ENCODE data around the gene F12.
"Not testable (repeated sequence)": the region's sequence is repeated elsewhere in the genome, so short reads cannot be mapped to it uniquely, and the experiment has no call there.

The F12 gene

GRCh38 chr5:177387405-177387804 lies 22.0 kb downstream of the F12 start:
- DNase-seq (ENCODE audit: low read depth) = no peak

GRCh38 chr5:177386542-177386941 lies 22.8 kb downstream of the F12 start:
- DNase-seq (ENCODE audit: low read depth) = no peak

- no peak for DNase-seq (ENCODE audit: low read depth)
These were observed 23.6 kb downstream of the F12 start for GRCh38 chr5:177385720-177386119.

- DNase-seq (ENCODE audit: low read depth) = no peak
These were observed 25.2 kb downstream of the F12 start, which contains the start of gene SLC34A1 for GRCh38 chr5:177384134-177384533. Gene SLC34A1, plus strand, starts transcription at chr5:177384434. Its CDS starts 1,308 bp downstream, at chr5:177385742.

GRCh38 chr5:177383181-177383580 lies 26.2 kb downstream of the F12 start:
- DNase-seq (ENCODE audit: low read depth) = no peak

GRCh38 chr5:177382423-177383029 lies 26.8 kb downstream of the F12 start:
- no peak for DNase-seq (ENCODE audit: low read depth)

- DNase-seq (ENCODE audit: low read depth) = no peak
These were observed 28.6 kb downstream of the F12 start for GRCh38 chr5:177380805-177381126.

- DNase-seq (ENCODE audit: low read depth) = no peak
These were observed 30.2 kb downstream of the F12 start for GRCh38 chr5:177378884-177379883.

GRCh38 chr5:177377851-177378776 lies 31.2 kb downstream of the F12 start:
- no peak for DNase-seq (ENCODE audit: low read depth)

- no peak for DNase-seq (ENCODE audit: low read depth)
These were observed 33.3 kb downstream of the F12 start for GRCh38 chr5:177376107-177376506.

GRCh38 chr5:177375516-177375915 lies 33.8 kb downstream of the F12 start:
- DNase-seq (ENCODE audit: low read depth) = not testable (repeated sequence)

- DNase-seq (ENCODE audit: low read depth) = no peak
These were observed 35.2 kb downstream of the F12 start for GRCh38 chr5:177374211-177374610.

GRCh38 chr5:177373806-177374205 lies 35.6 kb downstream of the F12 start:
- DNase-seq (ENCODE audit: low read depth) = no peak

- DNase-seq (ENCODE audit: low read depth) = no peak
These were observed 36.5 kb downstream of the F12 start for GRCh38 chr5:177372910-177373309.

- DNase-seq (ENCODE audit: low read depth) = no peak
These were observed 37.1 kb downstream of the F12 start for GRCh38 chr5:177372034-177372896.

GRCh38 chr5:177371120-177372033 lies 38.0 kb downstream of the F12 start:
- DNase-seq (ENCODE audit: low read depth) = no peak

GRCh38 chr5:177370488-177371119 lies 38.8 kb downstream of the F12 start:
- DNase-seq (ENCODE audit: low read depth) = peak; percentile 28

- no peak for DNase-seq (ENCODE audit: low read depth)
These were observed 39.5 kb downstream of the F12 start for GRCh38 chr5:177369645-177370440.

Data from stimulated activated CD8-positive, alpha-beta memory T cell treated with anti-CD3 and anti-CD28 coated beads, Interleukin-15, amount 100 ng/mL, for 1 hour (primary cell).